CD4-positive, alpha-beta T cell treated with Interleukin-4 for 1 hour (primary cell): ENCODE measurements around the gene ZSCAN22.
"Not testable (repeated sequence)": the region's sequence is repeated elsewhere in the genome, so short reads cannot be mapped to it uniquely, and the experiment has no call there.

Experiments
- DNase-seq, 2 donors: peaks; one replicate each; pipeline ENCODE4 v3.0.0-alpha.2; 2020 to 2022

ZSCAN22 gene

DNA sequence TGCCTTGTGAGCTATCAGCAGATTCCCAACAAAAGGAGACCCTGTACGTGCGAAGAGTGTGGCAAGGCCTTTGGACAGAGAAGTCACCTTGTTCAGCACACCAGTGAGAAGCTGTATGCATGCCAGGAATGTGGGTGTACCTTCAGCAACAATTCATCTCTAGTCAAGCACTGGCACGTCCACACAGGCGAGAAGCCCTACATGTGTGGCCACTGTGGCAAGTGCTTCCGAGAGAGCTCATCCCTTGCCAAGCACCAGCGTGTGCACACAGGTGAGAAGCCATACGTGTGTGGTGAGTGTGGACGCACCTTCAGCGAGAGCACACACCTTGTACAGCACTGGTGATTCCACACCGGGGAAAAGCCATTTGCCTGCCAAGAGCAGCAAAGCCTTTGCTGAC, 7.6 kb upstream of the ZSCAN22 start:
- no peak for DNase-seq

DNA sequence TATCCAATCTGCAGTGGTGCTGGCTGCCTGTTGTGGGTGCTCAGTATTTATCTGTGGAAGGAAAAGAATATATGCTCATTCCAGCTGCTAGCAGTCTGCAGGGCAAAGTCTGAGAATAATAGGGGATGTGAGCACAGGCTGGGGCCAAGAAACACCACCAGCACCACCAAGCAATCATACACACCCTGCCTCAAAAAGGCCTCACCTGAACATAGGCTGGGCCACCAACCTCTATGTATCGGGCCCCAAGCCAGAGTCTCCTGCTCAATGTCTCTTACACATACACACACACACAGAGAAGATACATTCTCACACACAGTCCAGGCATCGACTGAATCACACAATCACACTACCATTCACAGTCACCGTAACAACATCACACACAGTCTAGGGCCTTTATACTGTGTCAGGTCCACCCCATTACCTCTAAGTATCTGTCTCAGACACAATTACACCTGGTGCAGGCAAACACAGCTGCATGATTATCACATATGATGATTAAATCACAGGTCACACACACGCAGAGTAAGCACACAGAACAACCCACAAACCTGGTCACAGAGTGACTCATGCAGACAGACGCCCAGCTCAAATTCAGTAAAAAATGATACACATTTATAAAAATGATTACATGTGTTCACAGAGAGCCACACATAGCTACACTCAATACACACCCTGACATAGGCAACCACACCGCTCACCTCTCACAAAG, 1.3 kb upstream of the ZSCAN22 start:
- DNase-seq, result no peak

DNA sequence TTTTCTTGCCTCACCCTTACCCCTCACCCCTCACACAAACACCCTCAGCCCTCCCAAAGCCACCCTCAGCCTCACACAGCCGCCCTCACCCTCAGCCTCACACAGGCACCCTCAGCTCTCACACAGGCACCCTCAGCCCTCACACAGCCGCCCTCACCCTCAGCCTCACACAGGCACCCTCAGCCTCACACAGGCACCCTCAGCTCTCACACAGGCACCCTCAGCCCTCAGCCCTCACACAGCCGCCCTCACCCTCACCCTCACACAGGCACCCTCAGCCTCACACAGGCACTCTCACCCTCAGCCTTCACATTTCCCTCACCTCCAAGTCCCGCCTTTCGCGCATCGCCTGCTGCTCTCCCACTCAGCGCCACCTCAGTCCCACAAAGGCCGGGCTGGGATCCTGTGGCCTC, 287 bp upstream of the ZSCAN22 start:
- no peak for DNase-seq

DNA sequence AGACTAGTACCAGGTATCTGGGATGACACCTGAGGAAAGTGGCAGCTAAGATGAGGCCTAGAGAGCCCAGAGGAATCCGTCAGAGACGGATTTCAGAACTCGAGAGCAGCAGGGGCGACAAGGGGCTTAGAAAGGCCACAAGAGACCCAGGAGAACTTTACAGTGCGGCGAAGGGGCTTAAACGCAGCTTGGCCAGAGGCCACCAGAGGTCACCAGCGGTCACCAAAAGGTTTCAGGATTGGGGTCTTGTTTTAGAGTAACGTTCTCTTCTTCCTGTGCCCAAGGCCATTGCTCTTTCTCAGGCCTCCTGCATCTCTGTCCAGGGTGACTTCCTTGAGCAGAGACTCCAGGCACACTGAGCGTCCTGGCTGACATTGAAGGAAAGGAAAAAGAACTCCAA, 2.2 kb downstream of the ZSCAN22 start:
- peak in 1 of 2 donors; percentile 25 for DNase-seq

DNA sequence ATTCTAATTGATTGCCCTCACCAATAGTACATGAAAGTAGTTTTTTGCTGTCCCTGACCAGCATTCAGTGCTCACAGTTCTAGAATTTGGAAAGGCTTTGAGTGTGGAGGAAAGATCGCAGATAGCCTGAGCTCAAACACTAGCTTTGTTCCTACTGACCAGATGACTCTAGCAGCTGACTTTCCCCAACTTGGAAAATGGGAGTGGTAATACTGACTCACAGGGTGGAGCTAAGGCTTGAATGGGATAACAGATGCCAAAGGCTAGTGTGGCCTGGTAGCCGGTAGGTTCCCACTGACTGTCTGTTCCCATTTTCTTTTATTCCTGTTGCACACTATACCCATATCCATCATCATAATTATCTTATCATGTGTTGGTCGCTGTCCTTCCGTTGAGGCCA, 3.7 kb downstream of the ZSCAN22 start:
- DNase-seq, result no peak

DNA sequence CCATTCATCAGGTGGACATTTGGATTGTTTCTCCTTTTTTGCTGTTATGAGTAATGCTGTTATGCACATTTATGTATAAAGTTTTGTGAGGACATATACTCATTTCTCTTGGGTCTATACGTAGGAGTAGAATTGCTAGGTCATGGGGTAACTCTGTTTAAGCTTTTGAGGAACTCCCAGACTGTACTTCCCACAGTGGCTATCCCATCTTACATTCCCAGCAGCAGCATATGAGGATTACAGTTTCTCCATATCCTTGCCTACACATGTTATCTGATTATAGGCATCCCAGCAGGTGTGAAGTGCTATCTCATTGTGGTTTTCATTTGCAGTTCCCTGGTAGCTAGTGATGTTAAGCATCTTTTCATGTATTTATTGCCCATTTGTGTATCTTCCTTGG, 5.9 kb downstream of the ZSCAN22 start:
- DNase-seq, result no peak

DNA sequence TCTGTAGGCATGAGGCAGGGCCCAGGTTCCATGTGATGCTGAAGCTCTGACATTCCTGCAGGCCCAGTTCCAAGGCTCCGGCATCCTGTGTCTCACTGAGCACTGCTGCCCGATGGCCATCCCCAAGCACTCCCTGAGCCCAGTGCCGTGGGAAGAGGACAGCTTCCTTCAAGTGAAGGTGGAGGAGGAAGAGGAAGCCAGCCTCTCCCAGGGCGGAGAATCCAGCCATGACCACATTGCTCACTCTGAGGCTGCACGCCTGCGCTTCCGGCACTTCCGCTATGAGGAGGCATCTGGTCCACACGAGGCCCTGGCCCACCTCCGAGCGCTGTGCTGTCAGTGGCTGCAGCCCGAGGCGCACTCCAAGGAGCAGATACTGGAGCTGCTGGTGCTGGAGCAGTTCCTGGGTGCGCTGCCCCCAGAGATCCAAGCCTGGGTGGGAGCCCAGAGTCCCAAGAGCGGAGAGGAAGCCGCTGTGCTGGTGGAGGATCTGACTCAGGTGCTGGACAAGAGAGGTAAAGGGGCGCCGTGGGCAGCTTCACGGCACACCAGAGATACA, 8.0 kb downstream of the ZSCAN22 start:
- DNase-seq, result no peak

DNA sequence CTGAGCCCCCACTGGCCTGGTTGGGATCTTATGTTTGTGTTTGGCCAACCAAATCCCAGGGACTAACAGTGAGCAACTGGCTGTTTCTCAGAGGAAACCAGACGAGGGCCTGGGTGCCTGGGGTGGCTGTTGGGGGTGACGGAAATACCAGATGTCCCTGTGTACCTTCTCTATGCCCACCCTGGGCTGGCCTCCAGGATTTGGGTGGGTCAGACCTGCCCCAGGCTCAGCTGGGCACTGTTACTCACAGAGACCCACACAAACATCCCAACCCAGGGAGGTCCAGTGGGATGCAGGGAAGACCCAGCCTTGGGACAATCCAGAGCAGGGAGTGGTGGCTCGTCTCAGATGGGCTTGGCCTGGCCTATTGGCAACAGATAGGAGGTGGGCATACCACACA, 8.8 kb downstream of the ZSCAN22 start:
- no peak for DNase-seq

DNA sequence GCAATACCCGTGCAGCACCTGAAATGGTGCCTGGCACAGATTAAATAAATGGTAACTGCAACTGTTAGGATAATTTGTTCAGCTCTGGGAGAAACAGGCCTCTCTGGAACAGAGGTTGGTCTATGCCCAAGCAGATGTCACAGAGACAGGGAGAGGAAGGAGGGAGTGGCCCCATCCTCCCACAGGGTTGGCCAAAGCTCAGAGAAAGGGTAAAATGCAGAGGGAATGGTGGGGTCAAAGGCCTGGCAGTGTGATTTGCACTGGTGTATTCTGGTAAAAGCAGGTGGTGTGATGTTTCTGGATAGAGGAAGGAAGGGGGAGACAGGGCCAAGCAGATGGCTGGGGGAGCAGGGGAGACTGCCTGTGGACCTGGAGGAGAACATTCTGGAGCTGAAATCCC, 9.4 kb downstream of the ZSCAN22 start:
- DNase-seq, result no peak

DNA sequence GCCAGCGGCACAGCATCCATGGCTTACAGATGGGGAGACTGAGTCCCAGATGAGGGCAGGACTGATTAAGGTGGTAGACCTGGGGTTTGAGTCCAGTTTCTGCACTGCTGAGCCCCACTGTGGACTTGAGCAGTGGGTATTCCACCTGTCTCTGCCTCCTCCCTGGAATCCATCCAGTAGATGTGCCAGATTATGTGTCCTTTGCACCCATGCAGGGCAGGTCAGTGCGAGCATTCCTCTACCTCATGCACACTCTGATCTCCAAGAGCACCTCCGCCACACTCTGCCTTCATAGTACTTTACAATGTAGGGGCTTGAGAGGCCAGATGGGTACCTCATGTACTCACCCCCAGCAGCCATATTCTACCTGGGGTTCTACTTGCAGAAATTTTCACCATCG, 10.0 kb downstream of the ZSCAN22 start:
- DNase-seq, result no peak

DNA sequence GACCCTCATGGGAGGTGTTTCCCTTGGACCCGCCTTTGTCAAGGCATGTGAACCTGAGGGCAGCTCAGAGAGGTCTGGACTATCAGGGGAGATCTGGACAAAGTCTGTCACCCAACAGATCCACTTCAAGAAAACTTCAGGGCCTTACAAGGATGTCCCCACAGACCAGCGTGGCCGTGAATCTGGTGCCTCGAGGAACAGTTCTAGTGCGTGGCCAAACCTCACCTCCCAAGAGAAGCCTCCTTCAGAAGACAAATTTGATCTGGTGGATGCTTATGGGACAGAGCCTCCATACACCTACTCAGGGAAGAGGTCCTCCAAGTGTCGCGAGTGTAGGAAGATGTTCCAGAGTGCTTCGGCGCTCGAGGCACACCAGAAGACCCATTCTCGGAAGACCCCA, 11.5 kb downstream of the ZSCAN22 start:
- DNase-seq, result no peak

DNA sequence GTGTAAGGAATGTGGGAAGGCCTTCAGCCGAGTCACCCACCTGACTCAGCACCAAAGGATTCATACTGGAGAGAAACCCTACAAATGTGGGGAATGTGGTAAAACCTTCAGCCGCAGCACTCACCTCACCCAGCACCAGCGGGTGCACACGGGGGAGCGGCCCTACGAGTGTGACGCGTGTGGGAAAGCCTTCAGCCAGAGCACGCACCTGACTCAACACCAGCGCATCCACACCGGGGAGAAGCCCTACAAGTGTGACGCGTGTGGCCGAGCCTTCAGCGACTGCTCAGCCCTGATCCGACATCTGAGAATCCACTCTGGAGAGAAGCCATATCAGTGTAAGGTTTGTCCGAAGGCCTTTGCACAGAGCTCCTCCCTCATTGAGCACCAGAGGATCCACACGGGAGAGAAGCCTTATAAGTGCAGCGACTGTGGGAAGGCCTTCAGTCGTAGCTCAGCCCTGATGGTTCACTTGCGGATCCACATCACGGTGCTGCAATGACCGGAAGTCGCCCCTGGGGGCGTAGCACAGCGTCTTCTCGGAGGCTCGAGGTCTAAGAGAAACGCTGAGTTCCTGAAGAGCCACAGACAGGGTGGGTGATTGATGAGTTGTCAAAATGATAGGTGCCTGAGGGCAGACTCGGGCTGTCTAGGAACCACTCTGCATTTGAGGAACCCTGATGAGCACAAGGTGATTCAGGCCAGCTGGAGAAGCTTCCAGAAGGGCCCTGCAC, 12.2 kb downstream of the ZSCAN22 start:
- no peak for DNase-seq

DNA sequence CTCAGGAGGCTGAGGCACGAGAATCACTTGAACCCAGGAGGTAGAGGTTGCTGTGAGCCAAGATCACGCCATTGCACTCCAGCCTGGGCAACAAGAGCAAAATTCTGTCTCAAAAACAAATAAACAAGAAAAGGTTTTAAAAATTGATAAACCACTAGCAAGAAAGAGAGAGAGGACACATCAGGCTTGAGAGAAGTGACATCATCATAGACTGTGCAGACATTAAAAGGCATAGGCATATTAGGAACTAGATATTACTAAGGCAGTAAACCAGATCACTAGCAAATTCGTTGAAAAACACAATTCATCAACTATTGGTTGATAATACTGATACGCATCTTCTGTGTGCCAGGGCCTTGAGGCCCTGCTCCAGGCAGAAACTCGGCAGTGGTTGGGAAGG, 18.8 kb downstream of the ZSCAN22 start:
- no peak for DNase-seq

DNA sequence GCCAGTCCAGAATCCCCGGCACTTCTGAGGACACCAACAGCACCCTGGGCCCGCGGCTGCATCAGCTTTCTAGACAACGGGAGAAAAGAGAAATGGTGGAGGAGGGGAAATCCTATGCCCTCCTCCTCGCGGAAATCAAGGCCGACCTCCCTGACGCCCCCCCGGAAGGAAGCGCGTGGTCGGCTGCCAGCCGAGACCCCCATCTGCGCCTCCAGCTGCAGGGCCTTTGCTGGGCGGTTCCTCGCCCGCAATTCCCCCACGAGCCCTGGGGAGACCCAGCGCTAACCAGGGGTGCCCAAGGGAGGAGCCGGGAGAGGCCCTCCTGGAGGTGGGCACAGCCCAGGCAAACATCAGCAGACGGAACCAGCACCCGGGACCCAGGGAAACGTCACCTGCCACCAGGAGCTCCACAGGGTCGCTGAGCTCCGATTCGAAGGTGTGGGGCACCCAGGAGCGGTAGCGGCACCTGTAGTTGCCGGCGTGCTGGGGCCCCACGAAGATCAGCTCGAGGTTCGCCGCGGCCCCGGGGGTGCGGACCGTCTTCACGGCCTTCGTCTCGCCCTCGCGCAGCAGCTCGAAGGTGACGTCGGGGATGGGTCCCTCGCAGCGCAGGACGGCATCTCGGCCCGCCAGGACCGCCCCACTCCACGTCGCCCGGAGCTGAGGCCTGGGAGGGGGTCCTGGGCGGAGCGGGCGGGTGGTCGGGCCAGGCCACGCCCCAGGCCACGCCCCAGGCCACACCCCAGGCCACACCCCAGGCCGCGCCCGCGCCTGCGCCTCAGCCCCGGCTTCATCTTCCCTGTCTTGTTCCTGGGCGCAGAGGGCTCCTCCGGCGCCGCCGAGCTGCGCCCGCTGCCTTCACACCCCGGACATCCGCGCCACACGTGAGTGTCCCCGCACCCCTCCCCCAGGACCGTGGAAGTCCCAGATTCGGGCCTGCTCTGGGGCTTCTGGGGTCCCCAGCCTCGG, 20.5 kb downstream of the ZSCAN22 start:
- DNase-seq, result peak; percentile 73

DNA sequence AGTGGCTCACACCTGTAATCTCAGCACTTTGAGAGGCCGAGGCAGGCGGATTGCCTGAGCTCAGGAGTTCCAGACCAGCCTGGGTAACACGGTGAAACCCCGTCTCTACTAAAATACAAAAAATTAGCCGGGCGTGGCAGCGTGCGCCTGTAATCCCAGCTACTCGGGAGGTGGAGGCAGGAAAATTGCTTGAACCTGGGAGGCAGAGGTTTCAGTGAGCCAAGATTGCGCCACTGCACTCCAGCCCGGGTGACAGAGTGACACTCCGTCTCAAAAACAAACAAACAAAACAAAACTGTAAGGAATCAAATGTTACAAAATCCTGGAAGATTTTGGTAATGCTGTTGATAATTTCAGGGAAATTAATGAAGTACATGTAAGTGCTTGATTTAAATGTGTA, 21.3 kb downstream of the ZSCAN22 start:
- not testable (repeated sequence) for DNase-seq

DNA sequence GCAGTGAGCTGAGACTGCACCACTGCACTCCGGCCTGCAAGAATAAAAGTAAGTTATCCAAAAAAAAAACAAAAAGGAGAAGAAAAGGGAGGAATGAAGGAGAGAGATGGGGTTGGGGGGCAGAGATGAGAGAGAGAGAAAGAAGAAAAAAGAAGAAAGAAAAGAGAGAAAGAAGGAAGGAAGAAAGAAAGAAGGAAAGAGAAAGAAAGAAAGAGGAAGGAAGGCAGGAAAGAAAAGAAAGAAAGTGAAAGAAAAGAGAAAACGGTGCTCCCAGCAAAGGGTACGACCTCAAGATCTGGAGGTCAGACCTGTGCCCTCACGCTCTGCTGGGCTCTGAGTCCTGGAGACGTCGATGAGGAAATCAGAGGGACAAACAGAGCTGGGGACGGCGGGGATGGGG, 22.8 kb downstream of the ZSCAN22 start:
- no peak for DNase-seq

DNA sequence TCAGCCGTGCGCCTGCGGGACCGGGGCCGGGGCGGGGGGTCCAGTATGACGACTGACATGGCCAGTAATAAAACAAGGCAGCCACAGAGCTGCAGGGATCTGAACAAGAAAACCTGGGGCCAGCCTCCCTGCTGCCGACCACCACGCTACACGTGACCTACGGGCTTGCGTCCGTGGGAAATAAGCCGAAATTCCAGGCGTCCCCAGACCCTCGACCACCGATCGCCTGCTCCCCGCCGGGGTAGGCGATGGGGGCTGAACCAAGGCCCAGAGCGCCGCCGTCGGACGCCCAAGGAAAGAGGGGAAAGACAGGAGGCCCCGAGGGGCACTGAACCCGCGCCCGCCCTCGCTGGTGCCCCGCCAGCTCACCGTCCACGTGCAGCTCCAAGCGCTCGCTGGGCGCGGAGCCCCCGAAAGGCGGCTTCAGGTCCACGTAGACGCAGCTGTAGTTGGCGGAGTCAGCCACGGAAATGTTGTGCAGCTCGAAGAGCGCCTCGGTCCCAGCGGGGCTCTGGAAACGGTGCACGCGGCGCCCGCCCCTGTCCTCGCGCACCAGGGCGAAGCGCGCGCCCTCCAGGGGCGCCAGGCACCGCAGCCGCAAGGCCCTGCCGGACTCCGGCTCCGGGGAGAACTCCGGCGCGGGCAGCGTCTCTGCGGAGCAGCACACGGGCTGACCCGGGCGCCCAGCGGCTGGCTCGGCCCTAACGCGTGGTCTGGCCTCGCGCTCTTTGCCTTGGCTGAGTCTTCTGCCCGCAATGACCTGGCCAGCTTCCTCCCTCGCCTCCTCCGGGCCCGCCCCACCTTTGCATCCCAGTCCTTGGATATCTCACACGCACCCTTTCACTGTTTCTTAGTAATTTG, 23.4 kb downstream of the ZSCAN22 start:
- DNase-seq, result no peak

DNA sequence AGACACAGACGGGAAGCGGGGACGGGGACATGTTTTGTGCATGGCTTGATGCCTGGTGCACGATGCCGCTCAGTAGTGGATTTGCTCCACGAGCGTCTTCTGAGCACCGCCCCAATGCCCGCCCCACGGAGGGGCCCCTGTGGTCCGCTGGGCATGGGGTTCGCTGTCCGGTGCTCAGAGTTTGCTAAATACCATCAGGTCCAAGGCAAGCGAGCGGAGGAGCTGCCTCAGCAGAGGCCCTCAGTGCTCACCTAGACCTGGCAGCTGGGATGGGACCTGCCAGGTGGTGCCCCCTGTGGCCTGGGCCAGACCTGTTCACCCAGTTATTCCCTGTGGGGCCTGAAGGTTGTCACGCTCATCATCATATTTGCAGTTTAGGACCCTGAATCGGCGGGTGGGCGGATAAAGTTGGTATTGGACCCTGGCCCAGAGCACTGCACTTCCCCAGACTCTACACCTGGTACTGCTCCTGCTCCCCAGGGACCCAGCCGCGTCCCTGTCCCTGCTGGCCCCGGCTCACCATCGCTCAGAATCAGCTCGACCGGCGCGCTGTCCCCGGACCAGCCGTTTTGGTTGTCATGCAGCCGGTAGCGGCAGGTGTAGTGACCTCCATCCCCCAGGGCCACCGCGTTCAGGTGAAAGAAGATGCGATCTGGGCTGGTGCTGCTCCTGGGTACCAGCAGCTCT, 24.2 kb downstream of the ZSCAN22 start:
- DNase-seq, result no peak

DNA sequence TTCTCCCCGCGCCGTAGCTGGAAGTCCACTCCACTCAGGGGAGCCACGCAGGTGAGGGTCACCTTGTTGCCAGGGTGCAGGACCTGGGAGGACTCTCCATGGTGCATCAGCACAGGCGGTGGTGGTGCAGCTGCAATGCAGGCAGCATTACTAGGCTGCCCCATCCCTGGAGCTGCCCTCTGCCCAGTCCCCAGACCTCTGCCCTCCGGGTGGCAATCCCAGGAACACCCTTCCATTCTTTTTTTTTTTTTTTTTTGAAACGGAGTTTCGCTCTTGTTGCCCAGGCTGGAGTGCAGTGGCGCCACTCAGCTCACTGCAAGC, 24.7 kb downstream of the ZSCAN22 start:
- no peak for DNase-seq

DNA sequence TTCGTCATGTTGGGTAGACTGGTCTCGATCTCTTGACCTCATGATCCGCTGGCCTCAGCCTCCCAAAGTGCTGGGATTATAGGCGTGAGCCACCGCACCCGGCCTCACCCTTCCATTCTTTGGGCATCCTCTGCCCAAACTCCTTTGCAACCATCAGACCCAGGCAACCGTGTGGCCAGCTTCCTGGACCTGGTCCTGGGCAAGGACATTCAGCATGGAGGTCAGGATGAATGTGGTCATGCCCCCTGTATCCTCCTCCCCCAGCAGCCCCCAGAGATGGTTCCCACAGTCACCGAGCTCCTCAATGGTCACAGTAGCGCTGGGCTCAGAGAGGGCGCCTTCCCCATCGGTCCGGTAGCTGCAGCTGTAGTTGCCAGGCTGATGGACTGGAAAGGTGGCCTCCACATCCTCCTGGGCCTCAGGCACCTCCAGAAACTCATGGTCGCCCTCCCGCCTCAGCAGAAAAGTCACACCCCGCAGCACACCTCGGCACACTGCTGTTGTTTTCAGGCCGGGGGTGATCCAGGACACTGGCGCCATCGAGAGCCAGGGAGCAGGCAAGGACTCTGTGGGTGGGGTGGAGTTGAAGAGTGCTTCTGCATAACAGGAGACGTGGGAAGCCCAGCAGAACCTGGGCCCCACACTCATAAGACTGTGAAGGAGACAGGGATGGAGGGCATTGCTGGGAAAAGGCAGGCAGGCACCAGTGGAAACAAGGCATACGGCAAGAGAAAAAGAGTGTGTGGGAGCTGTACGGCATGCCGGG, 25.4 kb downstream of the ZSCAN22 start:
- DNase-seq, result no peak
